Measurements from ENCODE around the gene CFAP45.

CFAP45 gene

DNA sequence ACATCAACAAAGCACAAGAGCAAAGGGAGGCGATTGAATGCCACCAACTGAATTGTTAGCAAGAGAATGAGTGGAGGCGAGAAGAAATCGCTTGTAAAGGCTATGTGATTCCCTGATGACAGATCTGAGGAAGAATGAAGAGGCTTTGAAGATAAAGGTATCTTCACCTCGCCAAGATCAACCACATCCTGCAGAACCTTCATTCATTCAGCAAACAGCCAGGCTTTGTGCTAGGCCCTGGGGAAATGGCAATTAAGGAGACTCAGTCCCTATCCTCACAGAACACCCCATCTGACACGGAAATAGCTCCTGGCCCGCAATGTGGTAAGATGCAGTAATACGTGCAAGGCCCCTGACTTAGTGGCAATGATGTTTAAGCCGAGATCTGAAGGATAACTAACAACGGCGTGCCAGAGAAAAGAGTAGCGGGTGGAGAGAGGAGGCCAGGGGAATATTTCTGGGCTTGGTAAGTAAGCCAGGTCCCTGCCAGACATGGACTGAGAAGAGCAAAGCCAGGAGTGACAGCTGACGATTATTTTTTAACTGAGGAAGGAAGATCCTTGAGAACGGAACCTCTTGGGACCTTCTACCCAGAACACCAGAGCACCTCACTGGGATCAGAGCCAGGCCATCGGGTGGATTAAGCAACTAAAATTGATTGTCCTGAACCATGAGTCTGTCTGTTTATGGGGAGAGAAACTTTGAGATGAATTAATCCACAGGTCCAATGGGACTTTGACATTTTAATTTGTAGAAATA is 32.9 kb downstream of the CFAP45 start:
- no peak overlapping the region for H3K4me2 ChIP-seq (ENCODE audit: low read length)
- no peaks in the 10 kb centered on the region for H3K9me3 ChIP-seq (ENCODE audit: low read length)
- no peaks in the 10 kb centered on the region; the same call in 1 of the 2 replicates for H3K27me3 ChIP-seq (ENCODE audit: insufficient read depth, low read length)
- H3K4me1 ChIP-seq (ENCODE audit: insufficient read depth, low read length, severe bottlenecking): no peaks in the 10 kb centered on the region
- H3K9ac ChIP-seq (ENCODE audit: low read length): no peak overlapping the region
- no peak overlapping the region for H3K27ac ChIP-seq (ENCODE audit: low read depth, low read length, poor library complexity, severe bottlenecking)
- no peaks in the 10 kb centered on the region for H3F3A ChIP-seq (ENCODE audit: insufficient read depth, low read length)
- H3K4me3 ChIP-seq (ENCODE audit: low read depth, low read length, poor library complexity, severe bottlenecking): no peak overlapping the region
- no peaks in the 10 kb centered on the region for H3K9me2 ChIP-seq (ENCODE audit: low read depth, low read length)
- no peaks in the 10 kb centered on the region for H3K36me3 ChIP-seq (ENCODE audit: insufficient read depth, low read length)
- TF ChIP-seq EZH2 (IDR thresholded peaks at IDR 0.05; ENCODE audit: borderline replicate concordance, low read length): no peak
- TF ChIP-seq, protein P1, sequence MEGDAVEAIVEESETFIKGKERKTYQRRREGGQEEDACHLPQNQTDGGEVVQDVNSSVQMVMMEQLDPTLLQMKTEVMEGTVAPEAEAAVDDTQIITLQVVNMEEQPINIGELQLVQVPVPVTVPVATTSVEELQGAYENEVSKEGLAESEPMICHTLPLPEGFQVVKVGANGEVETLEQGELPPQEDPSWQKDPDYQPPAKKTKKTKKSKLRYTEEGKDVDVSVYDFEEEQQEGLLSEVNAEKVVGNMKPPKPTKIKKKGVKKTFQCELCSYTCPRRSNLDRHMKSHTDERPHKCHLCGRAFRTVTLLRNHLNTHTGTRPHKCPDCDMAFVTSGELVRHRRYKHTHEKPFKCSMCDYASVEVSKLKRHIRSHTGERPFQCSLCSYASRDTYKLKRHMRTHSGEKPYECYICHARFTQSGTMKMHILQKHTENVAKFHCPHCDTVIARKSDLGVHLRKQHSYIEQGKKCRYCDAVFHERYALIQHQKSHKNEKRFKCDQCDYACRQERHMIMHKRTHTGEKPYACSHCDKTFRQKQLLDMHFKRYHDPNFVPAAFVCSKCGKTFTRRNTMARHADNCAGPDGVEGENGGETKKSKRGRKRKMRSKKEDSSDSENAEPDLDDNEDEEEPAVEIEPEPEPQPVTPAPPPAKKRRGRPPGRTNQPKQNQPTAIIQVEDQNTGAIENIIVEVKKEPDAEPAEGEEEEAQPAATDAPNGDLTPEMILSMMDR (IDR thresholded peaks at IDR 0.05; ENCODE audit: low read length): no peak
- H2AFZ ChIP-seq (ENCODE audit: low read length): no peak overlapping the region
- H4K20me1 ChIP-seq (ENCODE audit: insufficient read depth, low read length): no peaks in the 10 kb centered on the region
- no peaks in the 10 kb centered on the region for H3K79me2 ChIP-seq (ENCODE audit: insufficient read depth, low read length)

DNA sequence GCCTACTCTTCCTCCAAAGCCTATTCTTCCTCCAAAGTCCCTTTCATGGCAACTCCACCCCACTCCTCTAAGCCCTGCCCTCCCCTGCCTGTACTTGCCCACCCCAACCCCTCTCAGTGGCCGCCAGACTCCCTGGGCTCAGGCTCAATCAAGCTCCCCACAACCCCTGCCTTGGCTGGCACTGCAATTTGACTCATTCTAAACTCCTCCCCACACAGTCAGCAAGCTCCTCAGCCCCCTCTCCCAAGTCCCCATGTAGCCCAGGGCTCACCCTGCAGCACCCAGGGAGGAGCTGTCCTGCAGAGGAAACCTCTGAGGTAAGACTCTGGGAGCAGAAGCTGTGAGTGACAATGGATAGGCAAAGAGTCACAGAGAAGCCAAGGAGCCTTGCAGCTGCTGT is 33.9 kb downstream of the CFAP45 start:
- Histone ChIP-seq H2AFZ (ENCODE audit: low read length) (no peak overlapping the region), H3K4me2 (ENCODE audit: low read length) (no peak overlapping the region), H3K36me3 (ENCODE audit: insufficient read depth, low read length) (no peaks in the 10 kb centered on the region), H3K4me1 (ENCODE audit: insufficient read depth, low read length, severe bottlenecking) (no peaks in the 10 kb centered on the region), H3K79me2 (ENCODE audit: insufficient read depth, low read length) (no peaks in the 10 kb centered on the region), H3K9me3 (ENCODE audit: low read length) (no peaks in the 10 kb centered on the region), H3K9ac (ENCODE audit: low read length) (no peak overlapping the region), H4K20me1 (ENCODE audit: insufficient read depth, low read length) (no peaks in the 10 kb centered on the region), H3K9me2 (ENCODE audit: low read depth, low read length) (no peaks in the 10 kb centered on the region), H3K27ac (ENCODE audit: low read depth, low read length, poor library complexity, severe bottlenecking) (no peak overlapping the region), H3F3A (ENCODE audit: insufficient read depth, low read length) (no peaks in the 10 kb centered on the region), H3K4me3 (ENCODE audit: low read depth, low read length, poor library complexity, severe bottlenecking) (no peak overlapping the region), H3K27me3 (ENCODE audit: insufficient read depth, low read length) (no peaks in the 10 kb centered on the region; the same call in 1 of the 2 replicates)
- TF ChIP-seq, protein P1 (IDR thresholded peaks at IDR 0.05; ENCODE audit: low read length): no peak
- no peak for TF ChIP-seq EZH2 (IDR thresholded peaks at IDR 0.05; ENCODE audit: borderline replicate concordance, low read length)

- H3K27ac ChIP-seq (ENCODE audit: low read depth, low read length, poor library complexity, severe bottlenecking): no peak overlapping the region
- no peak overlapping the region for H3K4me2 ChIP-seq (ENCODE audit: low read length)
- H4K20me1 ChIP-seq (ENCODE audit: insufficient read depth, low read length): no peaks in the 10 kb centered on the region
- no peak overlapping the region for H3K4me3 ChIP-seq (ENCODE audit: low read depth, low read length, poor library complexity, severe bottlenecking)
- H3F3A ChIP-seq (ENCODE audit: insufficient read depth, low read length): no peaks in the 10 kb centered on the region
- no peak overlapping the region for H3K9ac ChIP-seq (ENCODE audit: low read length)
- no peaks in the 10 kb centered on the region for H3K27me3 ChIP-seq (ENCODE audit: insufficient read depth, low read length)
- no peaks in the 10 kb centered on the region for H3K9me2 ChIP-seq (ENCODE audit: low read depth, low read length)
- no peaks in the 10 kb centered on the region for H3K4me1 ChIP-seq (ENCODE audit: insufficient read depth, low read length, severe bottlenecking)
- H3K36me3 ChIP-seq (ENCODE audit: insufficient read depth, low read length): no peaks in the 10 kb centered on the region
- no peaks in the 10 kb centered on the region for H3K9me3 ChIP-seq (ENCODE audit: low read length)
- TF ChIP-seq EZH2 (IDR thresholded peaks at IDR 0.05; ENCODE audit: borderline replicate concordance, low read length): no peak
- TF ChIP-seq, protein P1 (IDR thresholded peaks at IDR 0.05; ENCODE audit: low read length): no peak
- no peak overlapping the region for H2AFZ ChIP-seq (ENCODE audit: low read length)
- no peaks in the 10 kb centered on the region for H3K79me2 ChIP-seq (ENCODE audit: insufficient read depth, low read length)
Observed at GRCh38 chr1:159864262-159864661, 35.7 kb downstream of the CFAP45 start.
